Measurements from ENCODE around the gene IL6ST.

The IL6ST gene

DNA sequence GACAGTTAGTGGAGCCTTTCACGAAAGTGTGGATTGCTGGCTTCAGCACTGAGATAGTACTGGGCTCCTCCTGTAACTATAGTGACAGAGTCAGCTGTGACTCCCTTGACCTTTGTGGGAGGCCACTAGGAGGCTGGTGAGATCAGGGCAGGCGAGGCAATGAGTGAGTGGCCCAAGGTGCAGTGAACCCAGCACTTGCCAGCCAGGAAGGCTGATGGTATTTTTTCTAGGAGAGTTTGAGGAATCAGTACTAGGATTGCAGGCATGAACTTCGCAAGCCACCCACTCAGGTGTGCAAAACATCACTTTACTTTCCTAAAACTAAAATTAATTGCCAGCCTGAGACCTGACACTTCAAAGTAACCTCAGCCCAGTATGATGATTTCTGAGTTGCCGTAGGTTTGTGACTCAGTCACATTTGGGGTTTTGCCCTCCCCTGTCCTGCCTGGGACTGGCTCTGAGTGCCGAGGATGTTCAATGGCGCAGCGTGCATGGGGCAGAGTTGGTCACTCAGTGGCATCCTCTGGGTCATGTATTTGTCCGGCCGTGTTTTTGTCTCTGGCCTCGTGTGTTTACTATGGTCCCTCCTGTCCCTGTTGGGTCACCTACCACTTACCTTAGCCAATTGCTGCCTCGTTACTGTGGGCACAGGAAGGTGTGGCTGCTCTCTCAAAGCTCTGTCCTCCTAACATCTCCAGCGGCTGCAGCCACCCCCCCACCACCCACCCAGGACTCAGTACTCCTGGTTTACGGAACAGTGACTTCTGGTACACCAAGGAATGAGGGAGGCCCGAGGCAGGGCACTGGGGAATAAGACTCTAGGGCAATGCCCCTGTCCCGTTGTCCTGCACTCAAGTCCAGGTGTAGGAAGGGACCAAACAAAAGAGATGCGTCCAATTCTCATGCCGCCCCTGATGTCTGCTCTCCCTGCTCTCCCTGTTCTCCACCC is 76.4 kb downstream of the IL6ST start:
- TF ChIP-seq, protein P1, sequence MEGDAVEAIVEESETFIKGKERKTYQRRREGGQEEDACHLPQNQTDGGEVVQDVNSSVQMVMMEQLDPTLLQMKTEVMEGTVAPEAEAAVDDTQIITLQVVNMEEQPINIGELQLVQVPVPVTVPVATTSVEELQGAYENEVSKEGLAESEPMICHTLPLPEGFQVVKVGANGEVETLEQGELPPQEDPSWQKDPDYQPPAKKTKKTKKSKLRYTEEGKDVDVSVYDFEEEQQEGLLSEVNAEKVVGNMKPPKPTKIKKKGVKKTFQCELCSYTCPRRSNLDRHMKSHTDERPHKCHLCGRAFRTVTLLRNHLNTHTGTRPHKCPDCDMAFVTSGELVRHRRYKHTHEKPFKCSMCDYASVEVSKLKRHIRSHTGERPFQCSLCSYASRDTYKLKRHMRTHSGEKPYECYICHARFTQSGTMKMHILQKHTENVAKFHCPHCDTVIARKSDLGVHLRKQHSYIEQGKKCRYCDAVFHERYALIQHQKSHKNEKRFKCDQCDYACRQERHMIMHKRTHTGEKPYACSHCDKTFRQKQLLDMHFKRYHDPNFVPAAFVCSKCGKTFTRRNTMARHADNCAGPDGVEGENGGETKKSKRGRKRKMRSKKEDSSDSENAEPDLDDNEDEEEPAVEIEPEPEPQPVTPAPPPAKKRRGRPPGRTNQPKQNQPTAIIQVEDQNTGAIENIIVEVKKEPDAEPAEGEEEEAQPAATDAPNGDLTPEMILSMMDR (IDR thresholded peaks at IDR 0.05; ENCODE audit: borderline replicate concordance, insufficient read depth, low read depth, low read length) = no peak
- no peak overlapping the region for H3K4me3 ChIP-seq (ENCODE audit: low read depth, low read length)

DNA sequence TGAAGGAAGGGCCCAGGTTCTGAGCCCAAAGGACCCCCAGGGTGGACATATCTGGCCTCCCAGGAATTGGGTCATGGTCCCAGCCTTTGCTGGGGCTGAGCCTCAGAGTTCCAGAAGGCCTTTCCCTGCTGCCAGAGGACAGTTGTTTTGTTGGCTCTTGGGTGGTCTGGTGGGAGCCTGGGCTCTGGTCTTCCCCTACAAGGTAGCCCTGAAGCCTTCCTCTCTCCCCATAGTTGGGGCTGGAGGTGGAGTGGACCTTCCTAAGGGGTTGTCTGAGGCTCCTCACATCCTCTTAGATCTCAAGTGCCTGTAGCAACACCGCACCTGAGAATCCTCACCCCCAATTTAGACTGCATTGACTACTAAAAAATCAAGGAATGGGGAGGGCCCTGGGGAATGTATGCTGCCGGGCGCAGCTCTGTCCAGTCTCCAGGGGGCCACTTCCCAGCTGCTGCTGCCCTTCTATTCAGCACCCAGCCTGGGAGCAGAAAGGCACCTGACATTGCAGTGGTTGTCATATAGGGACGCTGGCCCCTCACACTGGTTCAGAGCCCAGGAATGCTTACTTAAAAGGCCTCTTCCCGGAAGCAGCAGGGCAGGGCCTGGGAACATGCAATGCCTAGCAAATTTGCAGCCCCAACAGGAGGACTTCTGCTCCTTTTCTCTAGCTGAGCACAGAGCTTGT is 77.2 kb downstream of the IL6ST start:
- TF ChIP-seq, protein P1 (IDR thresholded peaks at IDR 0.05; ENCODE audit: borderline replicate concordance, insufficient read depth, low read depth, low read length) = no peak
- H3K4me3 ChIP-seq (ENCODE audit: low read depth, low read length) = no peak overlapping the region

DNA sequence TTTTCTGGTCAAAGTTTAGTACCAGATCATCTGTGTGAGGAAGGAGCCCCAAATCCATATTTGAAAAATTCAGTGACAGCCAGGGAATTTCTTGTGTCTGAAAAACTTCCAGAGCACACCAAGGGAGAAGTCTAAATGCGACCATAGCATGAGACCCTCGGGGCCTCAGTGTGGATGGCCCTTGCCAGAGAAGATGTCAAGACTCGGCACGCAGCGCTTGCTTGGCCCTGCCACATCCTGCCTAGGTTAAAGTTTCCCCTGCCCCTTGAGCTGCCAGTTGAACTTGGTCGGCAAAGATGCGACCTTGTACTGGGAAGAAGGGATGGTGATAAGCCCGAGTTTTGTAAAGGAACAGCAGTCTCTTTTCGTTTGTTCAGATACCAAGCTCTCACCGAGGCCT is 77.8 kb downstream of the IL6ST start:
- TF ChIP-seq, protein P1 (IDR thresholded peaks at IDR 0.05; ENCODE audit: borderline replicate concordance, insufficient read depth, low read depth, low read length) = no peak

DNA sequence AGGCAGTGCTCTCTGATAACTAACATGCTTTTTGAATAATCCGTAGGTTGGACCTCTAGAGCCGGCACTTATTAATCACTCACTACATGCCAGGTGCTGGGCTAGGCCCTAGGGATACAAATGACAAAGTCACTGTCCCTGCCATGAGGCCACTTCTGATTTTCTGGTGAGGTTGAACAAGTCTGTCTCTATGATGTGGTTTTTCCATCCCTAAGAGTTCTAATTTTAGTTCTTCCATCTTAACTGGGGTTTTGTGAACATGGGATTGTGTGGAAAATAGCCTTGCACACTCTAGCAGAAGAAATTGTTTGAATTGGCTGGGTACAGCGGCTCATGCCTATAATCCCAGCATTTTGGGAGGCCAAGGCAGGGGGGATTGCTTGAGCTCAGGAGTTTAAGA is 79.0 kb downstream of the IL6ST start:
- TF ChIP-seq, protein P1 (IDR thresholded peaks at IDR 0.05; ENCODE audit: borderline replicate concordance, insufficient read depth, low read depth, low read length) = no peak
- H3K4me3 ChIP-seq (ENCODE audit: low read depth, low read length) = no peak overlapping the region

More for the DNA sequence above, 77.8 kb downstream of the IL6ST start:
- no peak overlapping the region for H3K4me3 ChIP-seq (ENCODE audit: low read depth, low read length)

DNA sequence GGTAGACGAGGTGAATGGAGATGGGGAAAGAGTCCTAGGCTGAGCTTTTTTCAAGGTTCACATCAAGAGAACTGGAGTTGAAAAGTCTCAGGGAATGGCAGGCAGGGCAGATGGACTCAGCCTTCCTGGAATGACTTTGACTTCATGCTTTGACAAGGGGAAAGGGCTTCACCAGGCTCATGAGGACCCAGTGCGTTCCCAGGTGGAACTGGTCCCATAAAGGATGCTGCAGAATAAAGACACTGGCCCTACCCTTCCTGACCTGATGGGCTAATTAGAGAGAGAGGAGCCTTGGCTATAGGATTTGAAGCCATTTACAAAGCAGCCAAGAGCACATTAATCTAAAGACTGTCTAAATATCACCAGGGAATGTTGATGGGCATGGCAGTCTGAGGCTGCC is 79.8 kb downstream of the IL6ST start:
- no peak overlapping the region for H3K4me3 ChIP-seq (ENCODE audit: low read depth, low read length)
- TF ChIP-seq, protein P1 (IDR thresholded peaks at IDR 0.05; ENCODE audit: borderline replicate concordance, insufficient read depth, low read depth, low read length) = no peak

DNA sequence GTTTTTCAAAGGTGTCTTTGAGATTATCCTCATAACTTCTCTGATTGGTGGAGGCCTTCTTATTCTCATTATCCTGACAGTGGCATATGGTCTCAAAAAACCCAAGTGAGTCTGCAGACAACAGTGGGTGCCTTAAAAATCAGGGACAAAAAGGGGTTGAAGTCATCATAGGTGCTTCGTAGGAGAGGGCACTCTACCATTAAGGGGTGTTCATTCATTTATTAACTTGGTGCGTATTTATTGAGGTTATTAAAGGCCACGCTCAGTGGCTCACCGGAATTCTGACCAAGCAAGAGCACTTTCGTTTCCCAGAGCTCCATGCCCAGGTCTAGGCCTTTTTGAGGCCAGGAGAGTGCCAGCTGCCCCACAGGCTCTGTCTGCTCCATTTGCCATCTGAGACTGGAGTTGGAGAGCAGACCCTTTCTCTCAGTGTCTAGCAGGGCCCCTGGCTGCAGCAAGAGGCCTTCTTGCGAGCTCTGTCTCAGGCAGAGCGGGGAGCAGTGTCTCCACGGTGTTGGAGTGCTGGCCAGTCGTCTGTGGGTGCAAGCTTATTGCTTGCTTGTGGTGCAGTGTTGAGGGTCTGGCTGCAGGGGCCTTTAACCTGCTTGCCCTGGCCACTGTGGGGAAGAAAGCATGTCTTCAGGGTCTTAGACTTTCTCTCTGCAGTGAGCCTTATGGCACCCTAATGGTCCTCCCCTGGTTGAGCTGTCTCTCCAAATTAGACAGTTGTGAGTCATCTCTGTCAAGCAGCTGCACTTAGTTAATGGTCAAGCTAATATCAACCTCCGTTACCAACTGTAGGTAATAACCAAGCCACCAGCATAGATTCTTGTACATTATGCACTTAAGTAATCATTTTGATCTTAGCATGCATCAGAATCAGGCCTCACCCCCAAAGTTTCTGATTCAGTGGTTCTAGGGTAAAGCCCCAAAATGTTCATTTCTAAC is 81.0 kb downstream of the IL6ST start:
- no peak overlapping the region for H3K4me3 ChIP-seq (ENCODE audit: low read depth, low read length)
- TF ChIP-seq, protein P1 (IDR thresholded peaks at IDR 0.05; ENCODE audit: borderline replicate concordance, insufficient read depth, low read depth, low read length) = no peak

Measured in GM12875 (cell line).